Right atrium auricular region (tissue), 2 donors: ENCODE measurements around the gene CNTF. TPM values are rescaled to one million over a fixed set of nuclear protein-coding genes. Genes with fewer than 3 reads are reported as not detected.

Experiments
- DNase-seq: peaks from one replicate; pipeline ENCODE4 v3.0.0-alpha.2; 2019; ENCODE audit warnings: low spot score
- H3K27ac ChIP-seq, 2 donors: fragments of 200-600 bp; sonication (generic); 1 replicate in 1 of 2; 2 replicates in 1 of 2; pipeline ENCODE4 v1.5.1; 2016 to 2019
- H3K27me3 ChIP-seq, 2 donors: fragments of 200-600 bp; sonication (generic); one replicate each; pipeline versions ENCODE4 v1.5.1 to v1.6.0; 2017 to 2019
- H3K36me3 ChIP-seq: fragments of 200-600 bp; sonication (generic); one replicate; pipeline ENCODE4 v1.5.1; 2016
- H3K4me1 ChIP-seq, 2 donors: fragments of 200-600 bp; sonication (generic); one replicate each; pipeline versions ENCODE4 v1.5.1 to v1.6.0; 2017 to 2019
- H3K4me3 ChIP-seq, 2 donors: fragments of 200-600 bp; sonication (generic); 1 replicate in 1 of 2; 2 replicates in 1 of 2; pipeline ENCODE4 v1.5.1; 2017 to 2019; ENCODE audit warnings: mild to moderate bottlenecking in 1 of 2, moderate library complexity in 1 of 2
- H3K9me3 ChIP-seq, 2 donors: fragments of 200-600 bp; sonication (generic); one replicate each; pipeline ENCODE4 v1.5.1; 2019
- CTCF ChIP-seq, 2 donors: fragments of 200-600 bp; sonication (generic); IDR thresholded peaks; one replicate each; pipeline ENCODE4 v1.5.1; 2019; ENCODE audit warnings: antibody characterized with exemption in 2 of 2
- total RNA-seq, 2 donors: library from RNA; depleted of rRNA; stranded (reverse); fragments of >200 nt; gene quantifications; one replicate each; pipeline ENCODE4 v1.1.0, GENCODE V29; 2016

The CNTF gene
- total RNA-seq, 2 donors from 2014 or later: 0.30 to 1.6 TPM

- Histone ChIP-seq H3K4me1 (peaks cover 0 to 60% of the 10 kb centered on the region in 2 donors), H3K4me3 (peak overlapping the region; percentile 87 to 100), H3K36me3 (no peaks in the 10 kb centered on the region), H3K27ac (peak overlapping the region; percentile 100), H3K27me3 (no peaks in the 10 kb centered on the region), H3K9me3 (no peaks in the 10 kb centered on the region)
- peak; percentile 72 for DNase-seq
- no peak for TF ChIP-seq CTCF (IDR thresholded peaks at IDR 0.05)
These were observed 44.8 kb upstream of the CNTF start for GRCh38 chr11:58577555-58578135.

GRCh38 chr11:58578136-58578634, 44.3 kb upstream of the CNTF start:
- no peaks in the 10 kb centered on the region for H3K27me3 ChIP-seq
- no peak for TF ChIP-seq CTCF (IDR thresholded peaks at IDR 0.05)
- H3K36me3 ChIP-seq: no peaks in the 10 kb centered on the region
- peak; percentile 97 for DNase-seq
- H3K27ac ChIP-seq: peak overlapping the region; percentile 100
- no peaks in the 10 kb centered on the region for H3K9me3 ChIP-seq
- peaks cover 0 to 64% of the 10 kb centered on the region in 2 donors for H3K4me1 ChIP-seq
- H3K4me3 ChIP-seq: peak overlapping the region; percentile 87 to 100

- Histone ChIP-seq H3K27me3 (no peaks in the 10 kb centered on the region), H3K27ac (peak within 1 kb of the TSS; percentile 100), H3K4me1 (peaks cover 0 to 64% of the 10 kb centered on the region in 2 donors), H3K9me3 (no peaks in the 10 kb centered on the region), H3K4me3 (peak within 1 kb of the TSS; percentile 87 to 100), H3K36me3 (no peaks in the 10 kb centered on the region)
- TF ChIP-seq CTCF (IDR thresholded peaks at IDR 0.05): no peak
- DNase-seq: peak; percentile 98
These were observed 43.8 kb upstream of the CNTF start, which contains the start of gene ZFP91 for GRCh38 chr11:58578635-58579191. TSS of gene ZFP91 (plus strand) at chr11:58579063. CDS start at chr11:58579282, 219 bp downstream.

GRCh38 chr11:58579192-58580129, 43.0 kb upstream of the CNTF start:
- H3K9me3 ChIP-seq: no peaks in the 10 kb centered on the region
- H3K27me3 ChIP-seq: no peaks in the 10 kb centered on the region
- H3K4me1 ChIP-seq: peaks cover 0 to 66% of the 10 kb centered on the region in 2 donors
- DNase-seq: peak; percentile 93
- peak overlapping the region; percentile 87 to 100 for H3K4me3 ChIP-seq
- TF ChIP-seq CTCF (IDR thresholded peaks at IDR 0.05): peak; percentile 55 to 80
- H3K36me3 ChIP-seq: no peaks in the 10 kb centered on the region
- H3K27ac ChIP-seq: peak overlapping the region; percentile 100

GRCh38 chr11:58580311-58580710, 42.2 kb upstream of the CNTF start:
- H3K36me3 ChIP-seq: no peaks in the 10 kb centered on the region
- peak overlapping the region; percentile 87 to 100 for H3K4me3 ChIP-seq
- peak overlapping the region; percentile 100 for H3K27ac ChIP-seq
- DNase-seq: no peak
- H3K4me1 ChIP-seq: peaks cover 0 to 68% of the 10 kb centered on the region in 2 donors
- H3K9me3 ChIP-seq: no peaks in the 10 kb centered on the region
- no peaks in the 10 kb centered on the region for H3K27me3 ChIP-seq
- TF ChIP-seq CTCF (IDR thresholded peaks at IDR 0.05): no peak
